Testis (tissue), 2 donors: Measurements from ENCODE around the gene ESPN.
A peak's percentile ranks its signal among the peaks of the same experiment; 100 is the strongest.

Source experiments
- POLR2A ChIP-seq: fragments of 450-650 bp; IDR thresholded peaks from one replicate; pipeline ENCODE4 v1.6.1; 2017; ENCODE audit warnings: antibody characterized with exemption, mild to moderate bottlenecking, moderate library complexity
- TF ChIP-seq, protein P1 (sequence below), 3 experiments: fragments of 450-650 bp in 2 of 3; fragments of 200-600 bp in 1 of 3; sonication (generic) in 1 of 3; IDR thresholded peaks; one replicate each; pipeline ENCODE4 v1.5.1; 2016 to 2019; ENCODE audit warnings: antibody characterized with exemption in 3 of 3, mild to moderate bottlenecking in 2 of 3, moderate library complexity in 1 of 3

- TF ChIP-seq, protein P1, sequence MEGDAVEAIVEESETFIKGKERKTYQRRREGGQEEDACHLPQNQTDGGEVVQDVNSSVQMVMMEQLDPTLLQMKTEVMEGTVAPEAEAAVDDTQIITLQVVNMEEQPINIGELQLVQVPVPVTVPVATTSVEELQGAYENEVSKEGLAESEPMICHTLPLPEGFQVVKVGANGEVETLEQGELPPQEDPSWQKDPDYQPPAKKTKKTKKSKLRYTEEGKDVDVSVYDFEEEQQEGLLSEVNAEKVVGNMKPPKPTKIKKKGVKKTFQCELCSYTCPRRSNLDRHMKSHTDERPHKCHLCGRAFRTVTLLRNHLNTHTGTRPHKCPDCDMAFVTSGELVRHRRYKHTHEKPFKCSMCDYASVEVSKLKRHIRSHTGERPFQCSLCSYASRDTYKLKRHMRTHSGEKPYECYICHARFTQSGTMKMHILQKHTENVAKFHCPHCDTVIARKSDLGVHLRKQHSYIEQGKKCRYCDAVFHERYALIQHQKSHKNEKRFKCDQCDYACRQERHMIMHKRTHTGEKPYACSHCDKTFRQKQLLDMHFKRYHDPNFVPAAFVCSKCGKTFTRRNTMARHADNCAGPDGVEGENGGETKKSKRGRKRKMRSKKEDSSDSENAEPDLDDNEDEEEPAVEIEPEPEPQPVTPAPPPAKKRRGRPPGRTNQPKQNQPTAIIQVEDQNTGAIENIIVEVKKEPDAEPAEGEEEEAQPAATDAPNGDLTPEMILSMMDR (IDR thresholded peaks at IDR 0.05) = peak in 2 of 3 experiments; percentile 23 to 39
- TF ChIP-seq POLR2A = no peak
Observed at GRCh38 chr1:6445062-6445763, 20.6 kb downstream of the ESPN start.
